K562 (cell line): Measurements from ENCODE around the gene SPTLC2. TPM values are rescaled to one million over a fixed set of nuclear protein-coding genes. Genes with fewer than 3 reads are reported as not detected.
"Not testable (repeated sequence)": the region's sequence is repeated elsewhere in the genome, so short reads cannot be mapped to it uniquely, and the experiment has no call there.

Experiments used
- ATAC-seq: fragments of 200-7000 bp; cut with Tn5 transposase; 3 replicates; pipeline ENCODE4 v1.9.1; 2020; ENCODE audit warnings: moderate library complexity
- BruUV-seq: library from RNA; stranded (reverse); fragments of 400-500 nt; replicated peaks from 2 replicates; lab custom pipeline; 2021; lab: Mats Ljungman, UMichigan
- CTCF ChIA-PET: fragments of 300-600 bp; formaldehyde crosslinking; extraction: SDS; loops from one replicate; lab custom pipeline; 2021; ENCODE audit warnings: low intra/inter-chr PET ratio; lab: Yijun Ruan, JAX
- POLR2A ChIA-PET: fragments of 300-600, 350-650 bp; sonication (Branson Sonifier 250); formaldehyde crosslinking; extraction: SDS; loops from one replicate; lab custom pipeline; 2021; ENCODE audit warnings: antibody characterized with exemption, inconsistent platforms; lab: Yijun Ruan, JAX
- DNase-seq, 4 experiments: peaks; one replicate each; pipeline versions ENCODE4 v3.0.0 to v3.0.0-alpha.2; 2011 to 2018; ENCODE audit warnings: low spot score in 3 of 4, mixed read lengths in 3 of 4; ENCODE audit errors: extremely low read depth in 1 of 4
- FAIRE-seq: peaks from 2 replicates; lab custom pipeline; 2011; peaks lifted over from hg19 to GRCh38; lab: Jason Lieb, UNC
- H2AFZ ChIP-seq: 2 replicates; pipeline ENCODE4 v1.6.0; 2011; ENCODE audit warnings: low read depth, low read length, control low read depth, inconsistent platforms
- H3K27ac ChIP-seq: fragments of 200-600 bp; 3 replicates; pipeline ENCODE4 v1.8.0; 2011; ENCODE audit warnings: low read depth, mild to moderate bottlenecking, control low read depth, inconsistent platforms, low read length, moderate library complexity, mixed read lengths; ENCODE audit errors: extremely low read depth
- H3K27me3 ChIP-seq, 2 experiments: fragments of 300-600 bp in 1 of 2; 2 replicates in 1 of 2; 3 replicates in 1 of 2; pipeline versions ENCODE4 v1.6.0 to v1.8.0; 2011; ENCODE audit warnings: inconsistent platforms in 2 of 2, low read length in 2 of 2, mild to moderate bottlenecking in 1 of 2, mixed read lengths in 1 of 2, moderate library complexity in 1 of 2; ENCODE audit not compliant: control insufficient read depth in 2 of 2, insufficient read depth in 2 of 2
- H3K36me3 ChIP-seq: fragments of 300-600 bp; 3 replicates; pipeline ENCODE4 v1.8.0; 2011; ENCODE audit warnings: mild to moderate bottlenecking, low read length, inconsistent platforms; ENCODE audit not compliant: control insufficient read depth, insufficient read depth
- H3K4me1 ChIP-seq, 2 experiments: fragments of 200-600 bp in 1 of 2; replicated peaks in 1 of 2; 2 replicates in 1 of 2; 3 replicates in 1 of 2; pipeline versions ENCODE4 v1.5.1 to v1.8.0; 2011; ENCODE audit warnings: inconsistent platforms in 2 of 2, low read length in 2 of 2, mild to moderate bottlenecking in 1 of 2, mixed read lengths in 1 of 2, moderate library complexity in 1 of 2; ENCODE audit not compliant: control insufficient read depth in 2 of 2, insufficient read depth in 2 of 2
- H3K4me2 ChIP-seq: 2 replicates; pipeline ENCODE4 v1.6.1; 2011; ENCODE audit warnings: low read length, control low read depth, inconsistent platforms, mixed read lengths; ENCODE audit not compliant: insufficient read depth
- H3K4me3 ChIP-seq: fragments of 200-600 bp; sonication (generic), shearing (Covaris generic); 2 replicates; pipeline ENCODE4 v1.5.1; 2016; ENCODE audit warnings: control low read depth, inconsistent platforms
- H3K79me2 ChIP-seq: fragments of 200-600 bp; 3 replicates; pipeline ENCODE4 v1.8.0; 2011; ENCODE audit warnings: low read length, inconsistent platforms; ENCODE audit not compliant: control insufficient read depth, insufficient read depth
- H3K9ac ChIP-seq, 2 experiments: 2 replicates each; pipeline versions ENCODE4 v1.6.0 to v1.6.1; 2011; ENCODE audit warnings: low read depth in 2 of 2, low read length in 2 of 2, control low read depth in 1 of 2, inconsistent platforms in 1 of 2, mild to moderate bottlenecking in 1 of 2, mixed read lengths in 1 of 2; ENCODE audit not compliant: insufficient read depth in 1 of 2
- H3K9me1 ChIP-seq: one replicate; pipeline ENCODE4 v1.6.0; 2011; ENCODE audit warnings: inconsistent platforms, mild to moderate bottlenecking, low read length, moderate library complexity; ENCODE audit not compliant: control insufficient read depth, insufficient read depth
- H3K9me3 ChIP-seq: replicated peaks from 2 replicates; pipeline ENCODE4 v1.5.1; 2011; ENCODE audit warnings: low read depth, low read length, inconsistent platforms; ENCODE audit not compliant: control insufficient read depth, insufficient read depth
- H4K20me1 ChIP-seq: replicated peaks from 2 replicates; pipeline ENCODE4 v1.6.1; 2011; ENCODE audit warnings: low read length, inconsistent platforms, mixed read lengths; ENCODE audit not compliant: control insufficient read depth, insufficient read depth
- GATA2 ChIP-seq: sonication (generic); formaldehyde crosslinking; IDR thresholded peaks from 2 replicates; pipeline ENCODE4 v1.4.0; 2020; ENCODE audit warnings: mild to moderate bottlenecking, missing genetic modification reagents
- MEIS2 ChIP-seq: fragments of 450-650 bp; IDR thresholded peaks from 2 replicates; pipeline ENCODE4 v1.6.1; 2014; ENCODE audit warnings: mild to moderate bottlenecking; ENCODE audit not compliant: partially characterized antibody
- SPI1 ChIP-seq: IDR thresholded peaks from 2 replicates; pipeline ENCODE4 v1.6.1; 2011; ENCODE audit warnings: low read depth, low read length, control low read depth, borderline replicate concordance
- WGBS: fragments of 100-300 bp; shearing (Covaris generic); methylation state at CpG from one replicate; pipeline ENCODE4 v1.1.6; 2016; ENCODE audit warnings: low coverage, mixed read lengths; ENCODE audit not compliant: insufficient coverage; ENCODE audit errors: missing lambda C conversion rate; 5-methylcytosine and 5-hydroxymethylcytosine counted together
- in situ Hi-C: fragments of 300-500 bp; cut with MboI; formaldehyde crosslinking; loops from 4 replicates; pipeline ENCODE4 v1.15.0; 2018; ENCODE audit warnings: inconsistent platforms, mixed read lengths
- intact Hi-C: fragments of 100-400 bp; cut with micrococcal nuclease; formaldehyde crosslinking; loops from 2 replicates; pipeline ENCODE4 v1.14.2; 2022
- polyA plus RNA-seq, 8 experiments: library from polyadenylated mRNA; depleted of rRNA in 4 of 8; stranded (reverse) in 5 of 8; unstranded in 3 of 8; fragments of >200 nt; fragmentation: Nextera tagmentation in 2 of 8; fragmentation: Illumina TruSeq in 1 of 8; extraction: Ambion mirVana in 2 of 8; extraction: Trizol in 1 of 8; gene quantifications; 2 replicates each; pipeline versions ENCODE4 v1.2.1 to v1.2.3, GENCODE V29; 2011 to 2014; ENCODE audit warnings: inconsistent platforms in 1 of 8, missing spikeins in 1 of 8
- total RNA-seq, 7 experiments: library from RNA; depleted of rRNA in 6 of 7; stranded (reverse); fragments of >200 nt in 6 of 7; fragmentation: Illumina TruSeq in 2 of 7; extraction: Trizol in 2 of 7; gene quantifications; 2 replicates each; pipeline versions ENCODE4 v1.2.1 to v1.2.3, GENCODE V29; 2011 to 2021; ENCODE audit warnings: low replicate concordance in 1 of 7
- TF ChIP-seq, protein P1 (sequence below): sonication (generic); IDR thresholded peaks from 2 replicates; pipeline ENCODE4 v1.6.1; 2016

SPTLC2 gene
- total and polyA plus RNA-seq, 9 of the 15 experiments (the other 6 are each of a cell fraction or from before 2014, with no cell fraction given) = 4.5 to 30.4 (median 14.0) TPM

GRCh38 chr14:77589099-77589498 is 27.3 kb downstream of the SPTLC2 start:
- CTCF ChIA-PET = no interaction called here
- POLR2A ChIA-PET = no interaction called here
- ATAC-seq = no peak

DNA sequence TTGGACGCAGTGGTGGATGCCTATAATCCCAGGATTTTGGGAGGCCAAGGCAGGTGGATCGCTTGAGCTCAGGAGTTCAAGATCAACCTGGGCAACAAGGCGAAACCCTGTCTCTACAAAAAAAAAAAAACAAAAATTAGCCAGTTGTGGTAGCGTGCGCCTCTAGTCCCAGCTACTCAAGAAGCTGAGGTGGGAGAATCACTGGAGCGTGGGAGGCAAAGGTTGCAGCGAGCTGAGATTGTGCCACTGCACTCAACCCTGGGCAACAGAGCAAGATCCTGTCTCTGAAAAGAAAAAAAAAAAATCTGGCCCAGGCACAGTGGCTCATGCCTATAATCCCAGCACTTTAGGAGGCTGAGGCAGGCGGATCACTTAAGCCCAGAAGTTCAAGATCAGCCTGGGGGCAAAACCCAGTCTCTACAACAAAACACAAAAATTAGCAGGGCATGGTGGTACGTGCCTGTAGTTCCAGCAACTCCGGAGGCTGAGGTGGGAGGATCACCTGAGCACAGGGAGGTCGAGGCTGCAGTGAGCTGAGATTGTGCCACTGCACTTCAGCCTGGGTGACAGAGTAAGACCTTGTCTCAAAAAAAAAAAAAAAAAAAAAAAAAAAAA is 27.9 kb downstream of the SPTLC2 start:
- H3K4me3 ChIP-seq, BruUV-seq, H3K27ac ChIP-seq, ATAC-seq, H3K4me1 ChIP-seq, H2AFZ ChIP-seq, H3K9me3 ChIP-seq, FAIRE-seq, intact Hi-C loops, DNase-seq, POLR2A ChIA-PET, H3K4me2 ChIP-seq, H3K27me3 ChIP-seq, H3K9me1 ChIP-seq, H4K20me1 ChIP-seq, CTCF ChIA-PET, H3K36me3 ChIP-seq, in situ Hi-C loops, H3K9ac ChIP-seq: not testable (repeated sequence)
- peaks cover 64% of the 10 kb centered on the region for H3K79me2 ChIP-seq
- 95% methylated on average over 10 of the region's 11 CpGs for WGBS

More at GRCh38 chr14:77589099-77589498, 27.3 kb downstream of the SPTLC2 start:
- no peak overlapping the region for H3K4me2 ChIP-seq
- H4K20me1 ChIP-seq = peaks cover 6% of the 10 kb centered on the region; the same call in 1 of the 2 replicates
- peaks cover 5% of the 10 kb centered on the region; the same call in 1 of the 3 replicates for H3K36me3 ChIP-seq
- intact Hi-C loops (no loop called here), in situ Hi-C loops (no loop called here)
- FAIRE-seq (no peak), DNase-seq (no peak)
- H3K9ac ChIP-seq = no peak overlapping the region
- peaks cover 0 to 3% of the 10 kb centered on the region in 2 experiments; a peak in 4 of 5 replicates for H3K4me1 ChIP-seq
- 47% methylated on average over 5 of the region's 5 CpGs for WGBS
- no peaks in the 10 kb centered on the region for H3K9me1 ChIP-seq
- TF ChIP-seq, protein P1, sequence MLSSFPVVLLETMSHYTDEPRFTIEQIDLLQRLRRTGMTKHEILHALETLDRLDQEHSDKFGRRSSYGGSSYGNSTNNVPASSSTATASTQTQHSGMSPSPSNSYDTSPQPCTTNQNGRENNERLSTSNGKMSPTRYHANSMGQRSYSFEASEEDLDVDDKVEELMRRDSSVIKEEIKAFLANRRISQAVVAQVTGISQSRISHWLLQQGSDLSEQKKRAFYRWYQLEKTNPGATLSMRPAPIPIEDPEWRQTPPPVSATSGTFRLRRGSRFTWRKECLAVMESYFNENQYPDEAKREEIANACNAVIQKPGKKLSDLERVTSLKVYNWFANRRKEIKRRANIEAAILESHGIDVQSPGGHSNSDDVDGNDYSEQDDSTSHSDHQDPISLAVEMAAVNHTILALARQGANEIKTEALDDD = no peak
- TF ChIP-seq SPI1 = peak; percentile 56; the same call in 1 of the 2 replicates
- TF ChIP-seq MEIS2 = peak; percentile 18
- 0 out of 2 replicates have a peak, but pooled peaks have one; percentile 25 for TF ChIP-seq GATA2 (CRISPR knock-in tag)
- no peak overlapping the region for H3K4me3 ChIP-seq
- no peak overlapping the region for H2AFZ ChIP-seq
- no peaks in the 10 kb centered on the region for H3K9me3 ChIP-seq
- no peaks in the 10 kb centered on the region for H3K27me3 ChIP-seq
- H3K27ac ChIP-seq = no peak overlapping the region
- peaks cover 64% of the 10 kb centered on the region for H3K79me2 ChIP-seq
- BruUV-seq = no TSS peak
